B cell (primary cell): ENCODE results near the gene CATSPER1. TPM values are rescaled to one million over a fixed set of nuclear protein-coding genes. Genes with fewer than 3 reads are reported as not detected.

Experiments
- ATAC-seq: fragments of 200-7000 bp; cut with Tn5 transposase; one replicate; pipeline ENCODE4 v1.10.0; 2021; ENCODE audit warnings: low read depth, mild to moderate bottlenecking, moderate number of reproducible peaks, moderate library complexity
- CTCF ChIA-PET: fragments of 350-600 bp; sonication (Branson Sonifier 250); formaldehyde crosslinking; loops from one replicate; lab custom pipeline; 2021; ENCODE audit warnings: antibody characterized with exemption, inconsistent platforms; lab: Charles Lee
- POLR2A ChIA-PET: fragments of 350-600 bp; sonication (Branson Sonifier 250); formaldehyde crosslinking; loops from one replicate; lab custom pipeline; 2021; ENCODE audit warnings: antibody characterized with exemption; lab: Charles Lee
- DNase-seq: peaks from one replicate; pipeline ENCODE4 v3.0.0; 2013
- H2AFZ ChIP-seq: 2 replicates; pipeline ENCODE4 v1.6.1; 2012; ENCODE audit warnings: mild to moderate bottlenecking, low read depth, low read length; ENCODE audit not compliant: insufficient read depth, poor library complexity, severe bottlenecking
- H3K27ac ChIP-seq, 2 donors: 1 replicate in 1 of 2; 2 replicates in 1 of 2; pipeline ENCODE4 v1.5.1; 2012 to 2013; ENCODE audit warnings: low read length in 2 of 2, mild to moderate bottlenecking in 2 of 2, moderate library complexity in 1 of 2
- H3K27me3 ChIP-seq, 4 experiments: fragments of 200-600 bp in 1 of 4; sonication (generic) in 1 of 4; replicated peaks in 1 of 4; 1 replicate in 2 of 4; 2 replicates in 2 of 4; pipeline versions ENCODE4 v1.6.1 to v1.7.0; 2013 to 2016; ENCODE audit warnings: low read length in 3 of 4, mild to moderate bottlenecking in 2 of 4, mixed read lengths in 1 of 4, moderate library complexity in 1 of 4; ENCODE audit not compliant: insufficient read depth in 4 of 4, control insufficient read depth in 3 of 4; ENCODE audit errors: control extremely low read depth in 1 of 4
- H3K36me3 ChIP-seq, 2 experiments: replicated peaks in 1 of 2; 1 replicate in 1 of 2; 2 replicates in 1 of 2; pipeline versions ENCODE4 v1.6.1 to v1.7.1; 2013; ENCODE audit warnings: low read length in 1 of 2; ENCODE audit not compliant: insufficient read depth in 2 of 2, control insufficient read depth in 1 of 2; ENCODE audit errors: control extremely low read depth in 1 of 2, extremely low read depth in 1 of 2
- H3K4me1 ChIP-seq, 2 donors: fragments of 200-600 bp in 1 of 2; sonication (generic) in 1 of 2; 1 replicate in 1 of 2; 2 replicates in 1 of 2; pipeline versions ENCODE4 v1.5.1 to v1.6.1; 2013 to 2017; ENCODE audit warnings: low read length in 2 of 2; ENCODE audit not compliant: control insufficient read depth in 2 of 2, insufficient read depth in 2 of 2
- H3K4me2 ChIP-seq: replicated peaks from 2 replicates; pipeline ENCODE3; 2012; ENCODE audit warnings: mild to moderate bottlenecking, low read depth, low read length; ENCODE audit not compliant: poor library complexity, severe bottlenecking
- H3K4me3 ChIP-seq, 5 experiments: fragments of 200-600 bp in 1 of 5; sonication (generic) in 1 of 5; 1 replicate in 3 of 5; 2 replicates in 2 of 5; pipeline versions ENCODE4 v1.5.1 to v1.7.0; 2011 to 2016; ENCODE audit warnings: low read length in 4 of 5, mild to moderate bottlenecking in 4 of 5, low read depth in 2 of 5, control low read depth in 1 of 5, moderate library complexity in 1 of 5; ENCODE audit not compliant: insufficient read depth in 1 of 5; ENCODE audit errors: control extremely low read depth in 1 of 5, extremely low read depth in 1 of 5
- H3K79me2 ChIP-seq: fragments of 200-600 bp; sonication (generic); one replicate; pipeline ENCODE4 v1.6.0; 2016; ENCODE audit warnings: low read length; ENCODE audit not compliant: control insufficient read depth, insufficient read depth
- H3K9ac ChIP-seq: fragments of 200-600 bp; sonication (generic); 2 replicates; pipeline ENCODE4 v1.6.1; 2017; ENCODE audit warnings: mild to moderate bottlenecking, low read length, moderate library complexity
- H3K9me3 ChIP-seq, 3 donors: one replicate each; pipeline versions ENCODE4 v1.6.1 to v1.7.1; 2013; ENCODE audit warnings: low read length in 2 of 3; ENCODE audit not compliant: control insufficient read depth in 2 of 3, insufficient read depth in 1 of 3; ENCODE audit errors: control extremely low read depth in 1 of 3
- H4K20me1 ChIP-seq: 2 replicates; pipeline ENCODE4 v1.6.0; 2012; ENCODE audit warnings: mild to moderate bottlenecking, low read length; ENCODE audit not compliant: insufficient read depth, control insufficient read depth, poor library complexity, severe bottlenecking
- H3K27ac Mint-ChIP-seq: one replicate; pipeline ENCODE4 v1.8.0; 2021; ENCODE audit warnings: mixed read lengths
- H3K27me3 Mint-ChIP-seq: one replicate; pipeline ENCODE4 v1.8.0; 2021; ENCODE audit warnings: mixed read lengths
- H3K4me1 Mint-ChIP-seq: one replicate; pipeline ENCODE4 v1.8.0; 2021; ENCODE audit warnings: mixed read lengths
- H3K4me3 Mint-ChIP-seq: one replicate; pipeline ENCODE4 v1.8.0; 2021; ENCODE audit warnings: mixed read lengths
- H3K9me3 Mint-ChIP-seq: one replicate; pipeline ENCODE4 v1.8.0; 2022; ENCODE audit warnings: mixed read lengths; ENCODE audit not compliant: insufficient read depth
- CTCF ChIP-seq: fragments of 200-600 bp; IDR thresholded peaks from one replicate; pipeline ENCODE4 v1.8.0; 2022; ENCODE audit warnings: antibody characterized with exemption, mild to moderate bottlenecking
- EZH2 ChIP-seq: IDR thresholded peaks from 2 replicates; pipeline ENCODE4 v1.6.1; 2012; ENCODE audit warnings: borderline replicate concordance, low read depth, mild to moderate bottlenecking, moderate library complexity, low read length; ENCODE audit not compliant: insufficient read depth, poor library complexity, severe bottlenecking
- WGBS: methylation state at CpG from one replicate; pipeline ENCODE4 v1.1.5; 2013; ENCODE audit warnings: missing lambda C conversion rate; ENCODE audit not compliant: insufficient coverage; 5-methylcytosine and 5-hydroxymethylcytosine counted together
- intact Hi-C: fragments of 100-400 bp; cut with micrococcal nuclease; formaldehyde crosslinking; loops from one replicate; pipeline ENCODE4 v1.10.0; 2022
- polyA plus RNA-seq: library from polyadenylated mRNA; depleted of rRNA; stranded (reverse); fragments of >200 nt; gene quantifications from 2 replicates; pipeline ENCODE4 v1.2.3, GENCODE V29; 2012
- total RNA-seq, 2 donors: library from RNA; stranded (reverse); fragments of 120-200 nt in 1 of 2; gene quantifications; 1 replicate in 1 of 2; 2 replicates in 1 of 2; pipeline versions ENCODE4 v1.2.3 to v1.2.4, GENCODE V29; 2013 to 2022

CATSPER1 gene
- total and polyA plus RNA-seq, 2 donors (not counting 1 experiment from before 2014, with no cell fraction given) = not detected

- H3K27me3 ChIP-seq = no peaks in the 10 kb centered on the region
- H2AFZ ChIP-seq = no peak overlapping the region
- H3K36me3 ChIP-seq = peaks cover 3 to 63% of the 10 kb centered on the region in 2 experiments
- no peak for ATAC-seq
- H4K20me1 ChIP-seq = peaks cover 35% of the 10 kb centered on the region
- TF ChIP-seq CTCF (peak; percentile 87), EZH2 (no peak)
- H3K9ac ChIP-seq = no peak overlapping the region
- peaks cover 42 to 51% of the 10 kb centered on the region in 2 donors for H3K4me1 ChIP-seq
- CTCF ChIA-PET = interaction anchor here (0.6 to 7.4 kb wide), 32 partner anchors 9 to 194 kb away, joined by 3 to 98 read pairs (median 5); partner anchors contain the start of gene SF3B2
- H3K4me3 ChIP-seq = no peak overlapping the region
- H3K27ac Mint-ChIP-seq = peak overlapping the region; percentile 99
- intact Hi-C loops = loop anchor here (2.0 kb wide), 1 partner anchor 59 kb away; no protein-coding TSS in a partner anchor
- peak overlapping the region; percentile 94 for H3K4me3 Mint-ChIP-seq
- 61% methylated on average over 12 of the region's 17 CpGs for WGBS
- H3K27ac ChIP-seq = peak overlapping the region; percentile 69 to 76
- H3K79me2 ChIP-seq = peaks cover 40% of the 10 kb centered on the region
- H3K27me3 Mint-ChIP-seq = no peaks in the 10 kb centered on the region
- peak overlapping the region; percentile 91 for H3K4me2 ChIP-seq
- no peaks in the 10 kb centered on the region for H3K9me3 Mint-ChIP-seq
- DNase-seq = peak; percentile 84
- POLR2A ChIA-PET = interaction anchor here (0.7 to 3.1 kb wide), 6 partner anchors 9 to 112 kb away, joined by 3 to 12 read pairs (median 4); partner anchors contain the start of gene SF3B2
- peaks cover 57% of the 10 kb centered on the region for H3K4me1 Mint-ChIP-seq
- H3K9me3 ChIP-seq = no peaks in the 10 kb centered on the region
Measured at GRCh38 chr11:66068154-66068821, 42.0 kb upstream of the CATSPER1 start.

GRCh38 chr11:66067640-66068039 lies 41.4 kb upstream of the CATSPER1 start:
- intact Hi-C loops = loop anchor here (2.0 kb wide), 1 partner anchor 59 kb away; no protein-coding TSS in a partner anchor
- H3K9me3 ChIP-seq = no peaks in the 10 kb centered on the region
- no peaks in the 10 kb centered on the region for H3K27me3 ChIP-seq
- ChIA-PET POLR2A (interaction anchor here (1.2 to 3.1 kb wide), 3 partner anchors 14 to 66 kb away, joined by 3 to 12 read pairs (median 4); partner anchors contain the start of gene SF3B2), CTCF (interaction anchor here (0.6 to 7.4 kb wide), 18 partner anchors 8 to 102 kb away, joined by 3 to 98 read pairs (median 14); partner anchors contain the start of gene SF3B2)
- peaks cover 3 to 65% of the 10 kb centered on the region in 2 experiments for H3K36me3 ChIP-seq
- H3K4me2 ChIP-seq = no peak overlapping the region
- H3K79me2 ChIP-seq = peaks cover 40% of the 10 kb centered on the region
- no peak overlapping the region for H3K4me3 Mint-ChIP-seq
- H4K20me1 ChIP-seq = peaks cover 33% of the 10 kb centered on the region
- H2AFZ ChIP-seq = no peak overlapping the region
- peaks cover 35 to 45% of the 10 kb centered on the region in 2 donors for H3K4me1 ChIP-seq
- H3K4me3 ChIP-seq = no peak overlapping the region
- DNase-seq = no peak
- 98% methylated on average over 4 of the region's 4 CpGs for WGBS
- no peak for ATAC-seq
- no peaks in the 10 kb centered on the region for H3K9me3 Mint-ChIP-seq
- H3K27ac Mint-ChIP-seq = peak overlapping the region; percentile 99
- H3K9ac ChIP-seq = no peak overlapping the region
- peaks cover 55% of the 10 kb centered on the region for H3K4me1 Mint-ChIP-seq
- H3K27me3 Mint-ChIP-seq = no peaks in the 10 kb centered on the region
- TF ChIP-seq EZH2 (no peak), CTCF (no peak)
- peak overlapping the region; percentile 18 to 58 for H3K27ac ChIP-seq
